Measurements from ENCODE around the gene CDC42SE2. TPM values are rescaled to one million over a fixed set of nuclear protein-coding genes. Genes with fewer than 3 reads are reported as not detected.

CDC42SE2 gene
- total and polyA plus RNA-seq, 2 of the 4 experiments (the other 2 are of a cell fraction) = 12.5 to 19.4 TPM

DNA sequence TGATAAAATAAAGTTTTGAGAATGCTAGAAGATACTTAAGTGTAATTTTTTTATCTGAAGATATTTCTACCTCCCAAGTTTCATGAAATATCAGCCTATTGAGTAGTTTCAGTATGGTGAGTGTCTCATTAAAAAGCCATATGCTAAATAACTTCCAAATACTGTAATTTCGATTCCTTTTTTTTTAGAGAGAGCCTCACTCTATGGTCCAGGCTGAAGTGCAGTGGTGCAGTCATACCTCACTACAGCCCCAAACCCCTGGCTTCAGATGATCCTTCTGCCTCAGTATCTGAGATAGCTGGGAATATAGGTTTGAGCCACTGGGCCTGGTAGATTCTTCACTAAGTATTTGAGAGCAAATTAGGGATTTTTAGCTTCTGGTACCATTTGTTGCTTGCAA is 24.5 kb downstream of the CDC42SE2 start:
- Histone ChIP-seq H3K4me1 (ENCODE audit: control insufficient read depth, insufficient read depth, low read length) (no peaks in the 10 kb centered on the region), H2AK9ac (replicated peaks; ENCODE audit: low read depth, low read length, poor library complexity) (no peak overlapping the region), H3K4me2 (ENCODE audit: low read depth, low read length) (no peak overlapping the region), H2AFZ (replicated peaks; ENCODE audit: low read length, poor library complexity) (no peak overlapping the region), H3K4ac (ENCODE audit: low read depth, low read length) (no peak overlapping the region), H3K14ac (replicated peaks; ENCODE audit: low read depth, low read length) (no peak overlapping the region), H3K27me3 (ENCODE audit: control insufficient read depth, insufficient read depth, low read length) (no peaks in the 10 kb centered on the region), H2BK5ac (ENCODE audit: low read depth, low read length, poor library complexity, severe bottlenecking) (no peak overlapping the region), H4K8ac (ENCODE audit: low read depth in 2 of 2, low read length in 2 of 2) (no peak overlapping the region), H3K79me1 (ENCODE audit: low read depth in 1 of 2, low read length in 2 of 2) (peaks cover 26 to 65% of the 10 kb centered on the region in 2 experiments), H2BK15ac (ENCODE audit: low read depth, low read length) (no peak overlapping the region), H3K9me1 (ENCODE audit: insufficient read depth, low read length) (0 out of 2 replicates have a peak, but pooled peaks cover 3% of the 10 kb centered on the region), H2BK120ac (ENCODE audit: low read depth, low read length) (no peak overlapping the region), H4K91ac (ENCODE audit: insufficient read depth, low read depth, low read length) (no peak overlapping the region), H4K5ac (ENCODE audit: low read depth, low read length) (no peak overlapping the region), H3K18ac (ENCODE audit: low read depth, low read length) (no peak overlapping the region), H2AK5ac (ENCODE audit: low read depth, low read length) (no peak overlapping the region), H3K4me3 (ENCODE audit: insufficient read depth, low read depth, low read length) (no peak overlapping the region), H3K56ac (ENCODE audit: extremely low read depth, insufficient read depth, low read length) (no peak overlapping the region), H3K36me3 (ENCODE audit: control insufficient read depth, insufficient read depth, low read length) (peaks cover 2% of the 10 kb centered on the region; the same call in 1 of the 2 replicates), H3K27ac (ENCODE audit: insufficient read depth, low read length) (no peak overlapping the region), H2BK20ac (ENCODE audit: low read depth, low read length) (no peak overlapping the region), H3K23ac (ENCODE audit: low read depth, low read length) (no peak overlapping the region), H3K9me3 (ENCODE audit: control insufficient read depth, insufficient read depth, low read length) (no peaks in the 10 kb centered on the region), H4K20me1 (ENCODE audit: insufficient read depth, low read length) (peaks cover 4% of the 10 kb centered on the region), H3K9ac (ENCODE audit: low read depth, low read length) (no peak overlapping the region)
- no CpG with 5 or more reads among the region's 1 CpG for WGBS, 2 experiments (ENCODE audit: extremely low coverage in 2 of 2, insufficient read length in 1 of 2)
- intact Hi-C loops (cut with micrococcal nuclease) = no loop called here
- no TSS peak for BruUV-seq (replicated peaks)
- dilution Hi-C loops (cut with HindIII; ENCODE audit: low sequenced_read_pairs, unreplicated experiment) = no loop called here
- POLR2A ChIA-PET (ENCODE audit: unreplicated experiment) = no interaction called here
- DNase-seq = no peak
- ATAC-seq (ENCODE audit: low read depth) = no peak
- in situ Hi-C loops (cut with MboI; ENCODE audit: low sequenced_read_pairs) = no loop called here
- CTCF ChIA-PET = no interaction called here
- no peak for TF ChIP-seq RCOR1 (IDR thresholded peaks at IDR 0.05; ENCODE audit: insufficient replicate concordance, low read length)
- no peak for TF ChIP-seq MXI1 (IDR thresholded peaks at IDR 0.05; ENCODE audit: borderline replicate concordance, low read depth, low read length)
- TF ChIP-seq CHD1 (IDR thresholded peaks at IDR 0.05; ENCODE audit: low read depth, low read length) = no peak
- TF ChIP-seq, protein P1, sequence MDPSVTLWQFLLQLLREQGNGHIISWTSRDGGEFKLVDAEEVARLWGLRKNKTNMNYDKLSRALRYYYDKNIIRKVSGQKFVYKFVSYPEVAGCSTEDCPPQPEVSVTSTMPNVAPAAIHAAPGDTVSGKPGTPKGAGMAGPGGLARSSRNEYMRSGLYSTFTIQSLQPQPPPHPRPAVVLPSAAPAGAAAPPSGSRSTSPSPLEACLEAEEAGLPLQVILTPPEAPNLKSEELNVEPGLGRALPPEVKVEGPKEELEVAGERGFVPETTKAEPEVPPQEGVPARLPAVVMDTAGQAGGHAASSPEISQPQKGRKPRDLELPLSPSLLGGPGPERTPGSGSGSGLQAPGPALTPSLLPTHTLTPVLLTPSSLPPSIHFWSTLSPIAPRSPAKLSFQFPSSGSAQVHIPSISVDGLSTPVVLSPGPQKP (IDR thresholded peaks at IDR 0.05; ENCODE audit: borderline replicate concordance, low read depth, low read length) = no peak
